ENCODE results near the gene SLC31A2.

The SLC31A2 gene

DNA sequence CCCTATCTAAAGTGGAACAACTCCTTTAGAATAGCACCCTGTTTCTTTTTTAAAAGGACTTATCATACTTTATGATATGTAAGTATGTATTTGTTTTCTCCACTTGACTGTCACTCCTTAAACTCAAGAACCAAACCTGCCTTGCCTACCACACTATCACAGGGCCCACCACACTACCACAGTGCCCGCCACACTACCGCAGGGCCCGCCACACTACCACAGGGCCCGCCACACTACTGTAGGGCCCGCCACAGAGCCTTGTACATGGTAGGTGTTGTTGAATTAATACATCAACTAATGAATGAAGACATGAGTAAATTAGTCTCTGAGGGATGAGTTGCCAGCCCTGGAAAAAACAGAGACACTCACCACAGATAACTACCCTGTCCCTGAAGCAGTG is 18.0 kb downstream of the SLC31A2 start:
- TF ChIP-seq, protein P1, sequence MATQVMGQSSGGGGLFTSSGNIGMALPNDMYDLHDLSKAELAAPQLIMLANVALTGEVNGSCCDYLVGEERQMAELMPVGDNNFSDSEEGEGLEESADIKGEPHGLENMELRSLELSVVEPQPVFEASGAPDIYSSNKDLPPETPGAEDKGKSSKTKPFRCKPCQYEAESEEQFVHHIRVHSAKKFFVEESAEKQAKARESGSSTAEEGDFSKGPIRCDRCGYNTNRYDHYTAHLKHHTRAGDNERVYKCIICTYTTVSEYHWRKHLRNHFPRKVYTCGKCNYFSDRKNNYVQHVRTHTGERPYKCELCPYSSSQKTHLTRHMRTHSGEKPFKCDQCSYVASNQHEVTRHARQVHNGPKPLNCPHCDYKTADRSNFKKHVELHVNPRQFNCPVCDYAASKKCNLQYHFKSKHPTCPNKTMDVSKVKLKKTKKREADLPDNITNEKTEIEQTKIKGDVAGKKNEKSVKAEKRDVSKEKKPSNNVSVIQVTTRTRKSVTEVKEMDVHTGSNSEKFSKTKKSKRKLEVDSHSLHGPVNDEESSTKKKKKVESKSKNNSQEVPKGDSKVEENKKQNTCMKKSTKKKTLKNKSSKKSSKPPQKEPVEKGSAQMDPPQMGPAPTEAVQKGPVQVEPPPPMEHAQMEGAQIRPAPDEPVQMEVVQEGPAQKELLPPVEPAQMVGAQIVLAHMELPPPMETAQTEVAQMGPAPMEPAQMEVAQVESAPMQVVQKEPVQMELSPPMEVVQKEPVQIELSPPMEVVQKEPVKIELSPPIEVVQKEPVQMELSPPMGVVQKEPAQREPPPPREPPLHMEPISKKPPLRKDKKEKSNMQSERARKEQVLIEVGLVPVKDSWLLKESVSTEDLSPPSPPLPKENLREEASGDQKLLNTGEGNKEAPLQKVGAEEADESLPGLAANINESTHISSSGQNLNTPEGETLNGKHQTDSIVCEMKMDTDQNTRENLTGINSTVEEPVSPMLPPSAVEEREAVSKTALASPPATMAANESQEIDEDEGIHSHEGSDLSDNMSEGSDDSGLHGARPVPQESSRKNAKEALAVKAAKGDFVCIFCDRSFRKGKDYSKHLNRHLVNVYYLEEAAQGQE (IDR thresholded peaks at IDR 0.05; ENCODE audit: insufficient read depth in 1 of 2, low read depth in 2 of 2, low read length in 2 of 2): no peak
- no peak for TF ChIP-seq SIN3A (IDR thresholded peaks at IDR 0.05; ENCODE audit: borderline replicate concordance, insufficient read depth, low read length)
- no peak for TF ChIP-seq POLR2AphosphoS5 (IDR thresholded peaks at IDR 0.05; ENCODE audit: low read depth, low read length)
- TF ChIP-seq TAF1 (IDR thresholded peaks at IDR 0.05; ENCODE audit: borderline replicate concordance, insufficient read depth, low read length): no peak
- TF ChIP-seq FOXP2 (optimal IDR thresholded peaks at IDR 0.05; ENCODE audit: borderline replicate concordance, extremely low read depth, extremely low read length, insufficient read depth): no peak

DNA sequence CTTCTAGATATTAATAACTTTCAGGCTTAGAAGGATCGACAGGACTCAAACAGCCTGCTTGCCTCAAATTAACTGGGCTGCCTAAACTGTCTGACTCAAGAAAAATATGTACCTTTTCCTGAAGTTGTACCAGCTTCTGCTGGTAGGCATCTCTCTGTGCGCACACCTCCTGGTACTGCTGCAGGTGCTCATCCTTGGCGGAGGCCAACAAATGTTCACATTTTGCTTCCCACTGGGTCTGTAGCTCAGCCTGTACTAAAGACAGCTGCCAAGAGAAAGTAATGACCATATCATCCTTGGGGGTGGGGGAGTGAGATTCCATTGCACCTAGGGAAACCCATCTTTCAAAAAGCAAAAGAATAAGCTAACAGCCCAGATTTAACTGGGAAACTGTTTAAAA is 22.5 kb downstream of the SLC31A2 start:
- TF ChIP-seq FOXP2 (optimal IDR thresholded peaks at IDR 0.05; ENCODE audit: borderline replicate concordance, extremely low read depth, extremely low read length, insufficient read depth) (no peak), POLR2AphosphoS5 (IDR thresholded peaks at IDR 0.05; ENCODE audit: low read depth, low read length) (no peak), SIN3A (IDR thresholded peaks at IDR 0.05; ENCODE audit: borderline replicate concordance, insufficient read depth, low read length) (no peak), TAF1 (IDR thresholded peaks at IDR 0.05; ENCODE audit: borderline replicate concordance, insufficient read depth, low read length) (no peak)
- TF ChIP-seq, protein P1 (IDR thresholded peaks at IDR 0.05; ENCODE audit: insufficient read depth in 1 of 2, low read depth in 2 of 2, low read length in 2 of 2): no peak

DNA sequence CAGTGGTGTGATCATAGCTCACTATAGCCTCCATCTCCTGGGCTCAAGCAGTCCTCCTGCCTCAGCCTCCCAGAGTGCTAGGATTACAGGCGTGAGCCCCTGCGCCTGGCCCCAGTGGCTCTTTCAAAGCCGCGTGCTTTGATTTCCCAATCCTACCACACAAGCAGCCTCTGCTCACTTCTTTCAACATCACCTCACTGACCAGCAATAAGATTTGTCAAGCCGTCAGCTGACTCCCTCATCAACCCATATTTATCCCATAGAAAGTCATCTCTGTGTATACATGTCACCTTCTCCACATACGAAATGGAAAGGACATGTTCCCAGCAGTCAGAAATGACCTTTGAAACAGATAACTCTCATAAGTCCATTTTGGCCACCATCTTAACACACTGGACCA is 26.0 kb downstream of the SLC31A2 start:
- TF ChIP-seq FOXP2 (optimal IDR thresholded peaks at IDR 0.05; ENCODE audit: borderline replicate concordance, extremely low read depth, extremely low read length, insufficient read depth) (no peak), POLR2AphosphoS5 (IDR thresholded peaks at IDR 0.05; ENCODE audit: low read depth, low read length) (no peak), TAF1 (IDR thresholded peaks at IDR 0.05; ENCODE audit: borderline replicate concordance, insufficient read depth, low read length) (no peak), SIN3A (IDR thresholded peaks at IDR 0.05; ENCODE audit: borderline replicate concordance, insufficient read depth, low read length) (no peak)
- TF ChIP-seq, protein P1 (IDR thresholded peaks at IDR 0.05; ENCODE audit: insufficient read depth in 1 of 2, low read depth in 2 of 2, low read length in 2 of 2): no peak

DNA sequence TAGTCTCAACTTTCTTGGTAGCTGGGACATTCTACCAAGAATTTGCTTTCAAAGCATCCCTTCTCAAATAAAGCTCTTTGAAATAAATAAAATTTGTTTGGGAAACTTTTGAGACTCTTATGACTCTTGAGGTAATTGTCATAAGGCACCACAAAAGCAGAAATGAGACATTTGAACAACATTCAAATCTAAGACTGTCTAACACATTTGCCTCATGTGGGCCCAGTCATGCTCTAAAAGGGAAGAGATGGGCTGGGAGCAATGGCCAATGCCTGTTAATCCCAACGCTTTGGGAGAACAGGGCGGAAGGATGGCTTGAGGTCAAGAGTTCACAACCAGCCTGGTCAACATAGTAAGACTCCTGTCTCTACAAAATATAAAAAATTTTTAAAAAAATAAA is 26.4 kb downstream of the SLC31A2 start:
- TF ChIP-seq TAF1 (IDR thresholded peaks at IDR 0.05; ENCODE audit: borderline replicate concordance, insufficient read depth, low read length) (no peak), POLR2AphosphoS5 (IDR thresholded peaks at IDR 0.05; ENCODE audit: low read depth, low read length) (no peak), FOXP2 (optimal IDR thresholded peaks at IDR 0.05; ENCODE audit: borderline replicate concordance, extremely low read depth, extremely low read length, insufficient read depth) (no peak)

DNA sequence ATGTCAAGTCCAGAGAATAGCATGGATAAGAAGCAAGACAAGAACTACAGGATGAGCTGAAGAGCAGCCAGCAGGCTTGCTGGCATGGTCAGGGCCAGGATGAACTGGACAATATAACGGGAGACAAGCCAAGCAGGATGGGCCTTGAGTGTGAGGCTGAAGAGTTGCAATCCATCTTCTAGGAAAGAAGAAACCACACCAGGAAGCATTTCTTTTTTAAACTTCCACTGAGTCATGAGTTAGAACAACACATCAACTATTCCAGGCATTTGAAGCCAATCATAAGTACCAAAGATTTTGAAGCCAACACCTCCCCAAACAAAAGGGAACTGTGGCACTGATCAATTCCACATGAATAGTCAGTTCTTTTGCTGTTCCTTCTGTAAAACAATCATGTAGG is 27.3 kb downstream of the SLC31A2 start:
- TF ChIP-seq TAF1 (IDR thresholded peaks at IDR 0.05; ENCODE audit: borderline replicate concordance, insufficient read depth, low read length): no peak
- no peak for TF ChIP-seq FOXP2 (optimal IDR thresholded peaks at IDR 0.05; ENCODE audit: borderline replicate concordance, extremely low read depth, extremely low read length, insufficient read depth)
- TF ChIP-seq, protein P1 (IDR thresholded peaks at IDR 0.05; ENCODE audit: insufficient read depth in 1 of 2, low read depth in 2 of 2, low read length in 2 of 2): no peak
- TF ChIP-seq POLR2AphosphoS5 (IDR thresholded peaks at IDR 0.05; ENCODE audit: low read depth, low read length): no peak
- TF ChIP-seq SIN3A (IDR thresholded peaks at IDR 0.05; ENCODE audit: borderline replicate concordance, insufficient read depth, low read length): no peak

Measured in PFSK-1 (cell line).